ENCODE data around the gene PLXND1.

PLXND1 gene

GRCh38 chr3:129627350-129628168, 21.1 kb upstream of the PLXND1 start:
- no peak for DNase-seq (ENCODE audit: low read depth in 2 of 2, low spot score in 1 of 2)

GRCh38 chr3:129626744-129627349, 20.4 kb upstream of the PLXND1 start:
- peak in 1 of 2 donors; percentile 49 for DNase-seq (ENCODE audit: low read depth in 2 of 2, low spot score in 1 of 2)

- no peak for DNase-seq (ENCODE audit: low read depth in 2 of 2, low spot score in 1 of 2)
These were observed 18.8 kb upstream of the PLXND1 start for GRCh38 chr3:129625072-129625874.

- no peak for DNase-seq (ENCODE audit: low read depth in 2 of 2, low spot score in 1 of 2)
These were observed 18.0 kb upstream of the PLXND1 start for GRCh38 chr3:129624347-129625071.

GRCh38 chr3:129623447-129624118, 17.1 kb upstream of the PLXND1 start:
- no peak for DNase-seq (ENCODE audit: low read depth in 2 of 2, low spot score in 1 of 2)

GRCh38 chr3:129622933-129623332, 16.5 kb upstream of the PLXND1 start:
- no peak for DNase-seq (ENCODE audit: low read depth in 2 of 2, low spot score in 1 of 2)

- no peak for DNase-seq (ENCODE audit: low read depth in 2 of 2, low spot score in 1 of 2)
These were observed 15.9 kb upstream of the PLXND1 start for GRCh38 chr3:129622226-129622874.

- DNase-seq (ENCODE audit: low read depth in 2 of 2, low spot score in 1 of 2), result no peak
These were observed 15.2 kb upstream of the PLXND1 start for GRCh38 chr3:129621626-129622225.

GRCh38 chr3:129620828-129621559, 14.5 kb upstream of the PLXND1 start:
- no peak for DNase-seq (ENCODE audit: low read depth in 2 of 2, low spot score in 1 of 2)

GRCh38 chr3:129619726-129620162, 13.3 kb upstream of the PLXND1 start:
- no peak for DNase-seq (ENCODE audit: low read depth in 2 of 2, low spot score in 1 of 2)

- DNase-seq (ENCODE audit: low read depth in 2 of 2, low spot score in 1 of 2), result no peak
These were observed 12.6 kb upstream of the PLXND1 start for GRCh38 chr3:129618901-129619671.

GRCh38 chr3:129618186-129618820, 11.8 kb upstream of the PLXND1 start:
- no peak for DNase-seq (ENCODE audit: low read depth in 2 of 2, low spot score in 1 of 2)

- DNase-seq (ENCODE audit: low read depth in 2 of 2, low spot score in 1 of 2), result no peak
These were observed 11.1 kb upstream of the PLXND1 start for GRCh38 chr3:129617381-129618185.

GRCh38 chr3:129616713-129617112, 10.2 kb upstream of the PLXND1 start:
- no peak for DNase-seq (ENCODE audit: low read depth in 2 of 2, low spot score in 1 of 2)

GRCh38 chr3:129616291-129616690, 9.8 kb upstream of the PLXND1 start:
- DNase-seq (ENCODE audit: low read depth in 2 of 2, low spot score in 1 of 2), result no peak

- no peak for DNase-seq (ENCODE audit: low read depth in 2 of 2, low spot score in 1 of 2)
These were observed 9.3 kb upstream of the PLXND1 start for GRCh38 chr3:129615751-129616281.

GRCh38 chr3:129614927-129615363, 8.5 kb upstream of the PLXND1 start:
- DNase-seq (ENCODE audit: low read depth in 2 of 2, low spot score in 1 of 2), result no peak
